HG03354 (cell line): ENCODE data around the gene XPC.
A peak's percentile ranks its signal among the peaks of the same experiment; 100 is the strongest.

Experiments
- ATAC-seq: cut with Tn5 transposase; IDR thresholded peaks from one replicate; pipeline ENCODE4 v1.9.1; 2021; ENCODE audit warnings: mild to moderate bottlenecking; ENCODE audit not compliant: unreplicated experiment, poor library complexity, severe bottlenecking

Gene XPC

GRCh38 chr3:14209581-14210289 is 31.3 kb upstream of the XPC start:
- no peak for ATAC-seq

DNA sequence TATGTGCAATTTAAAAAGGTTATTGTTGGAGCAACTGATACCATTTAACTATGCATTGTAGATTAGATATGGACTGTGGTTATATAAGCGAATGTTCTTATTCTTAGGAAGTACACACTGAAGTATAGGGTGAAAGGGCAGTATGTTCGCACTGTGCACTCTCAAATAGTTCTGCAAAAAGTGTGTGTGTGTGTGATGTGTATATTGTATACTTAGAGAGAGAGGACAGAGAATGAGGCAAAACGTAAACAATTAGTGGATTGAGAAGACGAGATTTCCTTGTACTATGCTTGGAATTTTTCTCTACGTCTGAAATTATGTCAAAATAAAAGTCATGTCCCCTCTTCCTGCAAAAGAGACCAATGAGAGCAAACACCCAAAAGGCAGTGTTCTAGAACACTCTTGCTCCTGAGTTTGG is 30.6 kb upstream of the XPC start:
- ATAC-seq = no peak

DNA sequence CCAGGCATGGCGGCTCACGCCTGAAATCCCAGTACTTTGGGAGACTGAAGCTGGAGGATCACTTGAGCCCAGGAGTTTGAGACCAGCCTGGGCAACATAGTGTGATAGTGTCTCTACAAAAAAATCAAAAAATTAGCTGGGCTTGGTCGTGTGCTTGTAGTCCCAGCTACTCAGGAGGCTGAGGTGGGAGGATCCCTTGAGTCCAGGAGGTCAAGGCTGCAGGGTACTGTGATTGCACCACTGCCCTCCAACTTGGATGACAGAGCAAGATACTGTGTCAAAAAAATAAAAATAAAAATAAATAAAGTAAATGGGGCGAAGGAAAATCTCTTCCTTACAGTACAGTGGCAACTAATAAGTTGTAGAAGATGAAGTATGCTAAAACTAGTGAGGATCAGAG is 29.8 kb upstream of the XPC start:
- ATAC-seq = no peak

- ATAC-seq = no peak
Observed at GRCh38 chr3:14206548-14207177, 28.3 kb upstream of the XPC start.

GRCh38 chr3:14204515-14205284 is 26.3 kb upstream of the XPC start:
- ATAC-seq = no peak

DNA sequence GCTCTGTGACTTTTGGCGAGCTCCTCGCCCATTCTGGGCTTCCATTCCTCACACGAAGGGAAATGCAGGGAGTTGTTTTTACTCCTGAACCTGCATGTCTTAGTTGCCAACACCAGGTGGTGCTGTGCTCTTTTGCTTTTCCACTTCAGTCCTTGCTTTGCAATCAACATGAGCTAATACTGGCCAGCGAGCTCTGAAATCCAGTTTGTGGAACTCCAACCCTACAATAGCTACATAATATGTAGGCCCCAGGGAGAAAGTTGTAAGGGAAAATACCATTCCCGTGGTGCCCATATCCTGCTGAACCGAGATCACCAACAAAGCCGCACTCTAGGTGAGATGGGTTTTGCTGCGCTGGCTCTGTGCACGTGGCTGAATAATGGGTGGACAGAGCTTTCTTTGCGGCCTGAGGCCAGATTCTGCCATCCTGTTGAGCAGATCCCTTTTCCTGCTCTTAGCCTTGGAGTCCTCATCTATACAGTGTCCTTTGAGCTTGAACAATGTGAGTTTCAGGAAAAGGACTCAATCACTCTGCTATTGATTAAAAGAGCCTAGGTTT is 25.2 kb upstream of the XPC start:
- ATAC-seq = peak; percentile 78

DNA sequence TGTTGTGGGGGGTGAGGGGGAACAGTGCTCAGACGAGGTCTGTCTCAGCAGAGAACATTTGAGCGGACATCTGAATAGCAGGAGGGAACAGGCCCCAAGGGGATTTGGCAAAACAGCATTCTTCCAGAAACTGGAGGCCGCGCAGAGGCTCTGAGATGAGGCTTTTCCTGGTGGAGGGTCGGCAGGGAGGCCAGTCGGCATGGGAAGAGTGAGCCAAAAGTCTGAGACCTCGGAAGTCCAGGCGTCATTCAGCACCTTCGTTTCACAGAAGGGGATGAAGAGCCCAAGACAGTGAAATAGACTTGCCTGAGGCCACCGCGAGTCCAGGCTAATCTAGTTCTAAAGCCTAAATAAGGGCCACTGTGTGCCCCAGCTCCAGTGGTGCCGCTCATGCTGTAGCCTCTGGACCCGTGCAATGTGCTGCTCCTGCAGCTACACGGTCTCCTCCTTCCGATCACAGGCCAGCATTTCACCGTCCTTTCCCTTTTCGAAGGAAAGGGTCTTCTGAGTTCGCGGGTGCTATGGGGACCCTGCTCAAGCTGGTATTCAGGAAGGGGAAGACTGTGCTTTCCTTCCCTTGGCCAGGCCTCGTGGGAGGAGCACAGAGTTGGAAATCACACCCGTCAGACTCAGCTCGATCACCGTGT is 24.6 kb upstream of the XPC start:
- ATAC-seq = no peak

- ATAC-seq = no peak
Observed at GRCh38 chr3:14201940-14202684, 23.7 kb upstream of the XPC start.

GRCh38 chr3:14200841-14201240 is 22.4 kb upstream of the XPC start:
- no peak for ATAC-seq

DNA sequence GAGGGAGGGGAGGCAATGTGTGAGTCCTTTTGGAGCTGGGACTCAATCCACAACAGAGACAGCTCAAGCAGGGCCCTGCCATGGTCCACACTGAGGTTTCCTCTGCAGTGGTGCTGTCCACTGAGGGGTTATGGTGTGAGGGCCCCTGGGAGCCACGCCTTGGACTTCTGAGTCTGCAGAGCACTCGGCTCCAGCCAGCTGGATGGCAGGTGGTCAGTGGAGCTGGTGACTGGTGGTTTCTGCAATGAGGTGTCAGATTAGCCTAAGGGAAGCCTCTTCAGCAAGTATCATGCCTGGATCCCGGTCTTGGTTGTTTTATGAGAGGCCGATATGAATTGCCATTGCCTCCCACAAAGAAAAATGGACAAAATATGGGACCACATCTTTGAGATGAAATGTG is 21.9 kb upstream of the XPC start:
- ATAC-seq = no peak

DNA sequence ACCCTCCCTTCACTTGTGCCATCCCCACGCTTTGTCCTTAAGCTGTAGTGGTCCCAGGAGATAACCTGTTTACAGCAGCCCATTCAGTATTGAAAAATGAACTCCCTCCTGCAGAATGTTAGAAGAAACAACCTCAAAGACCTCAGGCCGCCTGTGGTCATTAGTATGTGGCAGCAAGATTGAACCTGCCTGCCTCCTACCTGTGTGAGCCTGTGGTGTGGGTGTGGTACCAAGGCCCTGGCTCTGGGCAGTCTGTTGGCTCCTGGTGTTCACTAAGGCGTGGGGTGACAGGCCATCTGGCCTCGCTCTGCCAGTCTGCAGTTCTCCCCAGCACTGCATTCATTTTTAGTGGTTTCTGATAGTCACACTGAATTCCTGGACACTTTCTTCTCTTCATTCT is 21.2 kb upstream of the XPC start:
- ATAC-seq = no peak

- no peak for ATAC-seq
Observed at GRCh38 chr3:14194865-14195264, 16.5 kb upstream of the XPC start.

DNA sequence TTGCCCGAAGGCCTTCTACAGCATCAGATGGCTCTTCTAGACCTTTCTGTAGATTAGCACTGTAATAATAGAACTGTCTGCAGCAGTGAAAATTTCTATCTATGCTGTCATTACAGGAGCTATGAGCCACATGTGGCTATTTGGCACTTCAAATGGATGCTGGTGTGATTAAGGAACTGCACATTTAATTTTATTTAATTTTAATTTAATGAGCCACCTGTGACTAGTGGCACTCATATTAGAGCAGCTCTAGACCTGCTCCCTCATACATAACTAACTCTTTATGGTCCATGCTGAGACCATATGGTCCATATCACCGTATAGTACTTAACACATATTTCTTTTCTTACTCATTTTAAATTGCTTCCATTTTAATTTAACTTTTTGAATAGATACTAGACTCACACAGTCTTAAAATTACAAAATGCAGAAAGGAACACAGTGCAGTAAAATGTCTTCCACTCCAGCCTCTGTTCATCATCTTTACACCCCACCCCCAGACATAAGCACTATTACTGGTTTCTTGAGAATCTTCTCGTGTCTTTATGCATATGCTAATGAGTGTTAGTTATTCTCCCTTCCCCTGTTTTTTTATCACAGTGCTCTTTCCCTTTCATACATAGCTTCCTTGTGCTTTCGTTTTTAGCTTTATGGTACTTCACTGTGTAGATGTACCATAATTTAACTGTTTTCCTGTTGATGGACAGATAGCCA is 9.8 kb upstream of the XPC start:
- ATAC-seq = no peak

DNA sequence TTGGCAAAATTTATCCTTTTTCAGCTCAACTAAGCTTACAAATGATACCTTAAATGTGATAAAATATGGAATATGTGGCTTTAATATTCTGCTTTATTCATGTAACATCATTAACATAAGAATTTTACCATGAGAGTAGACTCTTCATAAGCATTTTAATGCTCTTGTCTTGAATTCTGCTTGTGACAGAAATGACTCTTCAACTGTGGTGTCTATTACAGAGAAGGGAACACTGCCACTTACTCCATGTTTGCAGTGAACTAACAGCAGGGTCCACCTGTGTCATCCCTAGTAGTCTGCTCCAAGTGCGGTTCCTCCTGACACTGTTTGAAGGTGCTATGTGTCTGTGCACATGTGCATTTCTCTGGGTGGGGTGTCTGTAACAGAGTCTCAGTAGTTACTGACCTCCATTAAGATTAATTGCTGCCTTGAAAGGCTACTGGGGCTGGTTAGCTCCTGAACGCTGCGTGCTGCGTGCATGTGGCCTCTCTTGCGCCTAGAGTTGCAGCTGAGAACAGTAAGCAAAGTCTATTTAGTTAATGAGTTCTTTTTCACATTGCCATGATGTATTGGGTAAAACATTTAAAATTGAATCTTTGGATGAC is 8.6 kb upstream of the XPC start:
- ATAC-seq = no peak

GRCh38 chr3:14183015-14183577 is 4.7 kb upstream of the XPC start:
- no peak for ATAC-seq

DNA sequence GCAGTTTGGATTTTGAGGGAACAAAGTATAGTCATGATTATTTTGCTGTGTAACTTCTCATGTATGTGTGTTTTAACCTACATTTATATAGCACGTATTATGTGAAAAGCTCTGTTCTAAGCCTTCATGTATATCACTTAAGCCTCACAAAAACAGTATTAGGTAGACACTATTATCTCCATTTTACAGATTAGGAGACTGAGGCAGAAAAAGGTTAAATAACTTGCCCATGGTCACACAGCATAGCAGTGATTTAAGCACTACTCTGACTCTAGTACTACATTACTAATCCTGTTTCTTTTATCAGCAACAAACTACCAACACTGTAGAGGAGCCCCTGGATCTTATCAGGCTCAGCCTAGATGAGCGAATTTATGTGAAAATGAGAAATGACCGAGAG is 2.9 kb upstream of the XPC start:
- ATAC-seq = no peak

DNA sequence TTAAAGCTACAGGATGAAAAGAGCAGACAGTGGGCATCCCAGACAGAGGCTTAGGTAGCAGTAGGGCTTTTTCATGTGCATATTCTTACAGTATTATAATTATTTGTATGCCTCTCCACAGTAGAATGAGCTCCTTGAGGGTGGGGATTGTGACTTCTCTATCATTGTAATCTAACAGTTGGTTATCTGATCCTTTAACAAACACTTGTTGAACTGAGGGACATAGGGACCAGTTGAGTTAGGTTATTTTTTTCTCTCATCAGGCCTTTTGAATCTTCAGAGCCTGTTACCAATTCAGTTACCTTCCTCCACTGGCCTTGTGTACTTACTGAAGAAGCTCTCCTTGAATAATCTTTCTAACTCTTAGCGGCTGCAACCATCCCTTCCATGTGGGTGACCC is 1.4 kb upstream of the XPC start:
- no peak for ATAC-seq

- ATAC-seq = no peak
Observed at GRCh38 chr3:14179114-14179465, 689 bp upstream of the XPC start.
